GM18907 (cell line): ENCODE results near the gene PSKH1.

Source experiments
- ATAC-seq: cut with Tn5 transposase; IDR thresholded peaks from one replicate; pipeline ENCODE4 v1.9.1; 2021; ENCODE audit warnings: mild to moderate bottlenecking, moderate library complexity; ENCODE audit not compliant: unreplicated experiment

PSKH1 gene

DNA sequence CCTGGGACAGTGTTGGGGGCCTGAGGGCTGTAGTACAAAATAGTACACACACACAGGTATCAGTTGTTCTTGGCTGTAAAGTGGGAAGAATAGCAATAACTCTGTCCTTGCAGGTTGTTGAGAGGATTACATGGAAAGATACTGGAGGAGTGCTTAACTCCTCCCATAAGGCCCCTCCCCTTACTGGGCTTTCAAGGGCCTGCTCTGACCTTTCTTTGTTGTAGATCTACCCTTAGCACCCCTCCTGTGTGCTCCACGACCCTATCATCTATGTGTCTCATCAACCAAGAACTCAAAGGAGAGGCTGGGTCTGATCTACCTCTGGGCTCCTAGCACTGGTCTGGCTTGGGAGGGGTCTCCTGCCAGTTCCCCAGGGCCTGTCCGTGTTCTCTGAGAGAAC, 28.5 kb upstream of the PSKH1 start:
- ATAC-seq = no peak

- ATAC-seq = no peak
These were observed 27.7 kb upstream of the PSKH1 start for GRCh38 chr16:67865318-67865717.

- ATAC-seq = no peak
These were observed 24.8 kb upstream of the PSKH1 start for GRCh38 chr16:67868290-67868689.

- ATAC-seq = no peak
These were observed 23.4 kb upstream of the PSKH1 start for GRCh38 chr16:67869653-67870052.

DNA sequence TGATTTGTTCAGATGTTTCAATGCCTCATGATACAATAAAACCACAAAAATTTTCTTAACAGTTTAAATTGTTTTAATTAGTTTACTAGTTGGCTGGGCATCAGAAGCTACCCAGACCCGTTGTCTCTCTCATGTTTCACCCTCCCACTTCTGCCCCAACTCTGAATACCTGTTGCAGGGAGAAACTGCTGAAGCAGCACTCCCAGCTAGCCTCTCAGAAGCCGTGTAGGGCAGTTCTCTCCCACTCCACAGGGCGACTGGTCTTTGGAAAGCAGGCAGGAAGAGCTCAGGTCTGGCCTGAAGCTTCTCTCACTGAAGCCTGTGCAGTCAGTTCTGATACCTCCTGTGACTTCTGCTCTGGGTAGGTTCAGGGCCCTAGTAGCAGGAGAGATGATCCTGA, 21.8 kb upstream of the PSKH1 start:
- ATAC-seq = no peak

- no peak for ATAC-seq
These were observed 20.9 kb upstream of the PSKH1 start for GRCh38 chr16:67872131-67872630.

DNA sequence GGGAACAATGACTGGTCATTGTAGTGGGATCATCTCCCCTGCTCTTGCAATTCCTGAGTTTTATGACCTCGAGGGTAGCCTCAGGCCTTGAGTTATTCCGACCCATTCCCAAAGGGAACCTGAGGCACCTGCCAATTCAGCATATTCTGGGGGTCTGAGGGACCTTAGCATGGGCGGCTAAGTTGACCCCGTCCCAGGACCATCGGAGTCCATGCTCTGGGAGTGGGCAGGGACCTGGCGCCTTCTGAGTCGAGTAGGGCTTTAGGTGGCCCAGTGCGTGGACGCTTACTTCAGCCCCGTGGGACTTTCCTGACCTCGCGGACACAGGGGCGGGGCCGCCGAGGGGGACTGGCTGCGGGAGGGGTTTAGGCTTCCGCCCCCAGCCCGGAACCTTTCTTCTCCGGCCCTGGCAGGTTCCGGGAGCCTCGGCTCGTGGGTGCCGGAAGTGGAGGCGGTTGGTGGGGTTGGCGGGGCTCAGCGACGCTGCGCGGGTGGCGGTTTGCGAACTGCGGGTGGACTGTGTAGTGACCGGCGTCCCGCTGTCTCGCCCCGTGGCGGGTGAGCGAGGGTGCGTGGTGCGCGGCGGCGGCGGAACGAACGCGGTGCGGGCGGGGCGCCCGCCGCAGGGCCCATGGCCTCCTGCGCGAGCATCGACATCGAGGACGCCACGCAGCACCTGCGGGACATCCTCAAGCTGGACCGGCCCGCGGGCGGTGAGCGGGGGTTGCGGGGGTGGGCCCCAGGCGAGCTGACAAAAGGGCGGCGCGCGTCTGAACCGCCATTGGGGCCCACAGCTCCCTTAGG, 20.2 kb upstream of the PSKH1 start, which contains the start of gene EDC4:
EDC4 (plus strand) TSS at position 422 of the 804 bp plus-strand sequence; CDS start at position 632, 210 bp downstream.
- peak; percentile 75 for ATAC-seq

DNA sequence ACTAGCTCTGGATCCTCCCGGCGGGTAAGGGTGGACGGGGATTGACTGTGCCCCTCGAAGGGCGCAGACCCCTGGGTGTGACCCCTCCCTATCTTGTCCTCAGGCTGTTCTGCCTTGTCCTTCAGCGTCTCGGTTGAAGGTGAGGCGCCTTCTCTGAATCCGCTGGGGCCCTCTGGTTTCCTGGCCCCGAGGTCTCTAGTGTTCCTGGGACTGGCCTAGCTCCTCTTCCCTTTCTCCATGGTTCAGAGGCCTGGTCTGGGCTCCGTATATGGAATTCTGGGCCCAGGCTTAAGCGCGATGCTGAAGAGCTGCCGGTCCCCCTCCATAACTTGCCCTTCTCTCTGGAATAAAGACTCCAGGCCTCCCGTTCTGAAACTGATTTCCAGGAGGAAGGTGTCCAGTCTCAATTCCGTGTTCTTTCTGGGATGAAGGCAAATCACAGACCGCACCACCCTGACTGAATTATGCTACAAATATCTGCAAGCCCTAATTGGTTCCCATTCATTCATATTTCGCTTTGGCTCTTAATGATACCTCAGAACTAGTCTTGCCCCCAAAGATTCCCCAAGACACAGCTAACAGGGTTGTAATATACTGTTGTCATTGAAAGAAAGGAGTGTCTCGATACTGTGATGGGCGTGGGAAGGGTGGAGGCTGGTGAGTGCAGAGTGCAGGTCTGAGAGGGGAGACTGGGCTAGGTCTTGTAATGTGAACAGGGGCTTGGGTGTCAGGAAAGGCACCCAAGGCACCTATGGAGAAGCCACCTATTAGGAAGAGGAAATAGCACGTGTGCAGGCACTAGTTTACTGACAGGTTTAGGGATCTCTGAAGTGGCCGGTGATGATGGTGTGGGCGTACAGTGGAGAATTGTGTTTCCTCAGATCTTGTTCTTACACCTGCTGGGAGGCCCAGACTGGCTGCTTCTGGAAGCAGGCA, 19.4 kb upstream of the PSKH1 start:
- ATAC-seq = peak; percentile 22

DNA sequence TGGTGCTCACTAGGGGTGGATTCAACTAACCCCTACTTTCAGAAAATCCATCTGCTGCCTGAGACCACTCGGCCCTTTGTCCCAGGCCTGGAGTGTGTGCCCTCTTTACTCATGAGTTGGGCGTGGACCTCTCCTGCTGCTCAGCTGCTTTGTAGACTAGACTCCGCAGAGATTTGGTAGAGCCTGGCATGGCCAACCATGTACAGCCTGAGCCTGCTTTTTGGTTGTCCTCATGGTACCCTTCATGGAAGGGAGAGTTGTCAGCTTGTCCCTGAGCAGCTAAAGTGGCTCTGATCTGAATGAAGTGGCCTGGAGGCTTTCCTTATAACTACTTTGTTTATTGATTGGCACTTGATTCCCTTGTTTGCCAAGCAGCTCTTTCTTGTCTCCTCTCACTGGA, 18.7 kb upstream of the PSKH1 start:
- ATAC-seq = no peak

- no peak for ATAC-seq
These were observed 16.0 kb upstream of the PSKH1 start for GRCh38 chr16:67877064-67877463.

GRCh38 chr16:67878232-67878631, 14.8 kb upstream of the PSKH1 start:
- ATAC-seq = no peak

GRCh38 chr16:67878846-67879245, 14.2 kb upstream of the PSKH1 start:
- no peak for ATAC-seq

DNA sequence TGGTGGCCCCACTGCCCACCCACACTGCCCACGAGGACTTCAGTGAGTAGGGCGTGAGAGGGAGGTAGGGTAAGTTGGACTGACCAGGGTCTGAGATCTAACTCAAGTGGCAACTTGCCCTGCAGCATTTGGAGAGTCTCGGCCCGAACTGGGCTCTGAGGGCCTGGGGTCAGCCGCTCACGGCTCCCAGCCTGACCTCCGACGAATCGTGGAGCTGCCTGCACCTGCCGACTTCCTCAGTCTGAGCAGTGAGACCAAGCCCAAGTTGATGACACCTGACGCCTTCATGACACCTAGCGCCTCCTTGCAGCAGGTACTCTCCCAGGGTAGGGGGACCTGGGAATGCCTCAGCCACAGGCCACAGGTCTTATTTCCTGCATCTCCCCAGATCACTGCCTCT, 13.6 kb upstream of the PSKH1 start:
- ATAC-seq = no peak

GRCh38 chr16:67879936-67880335, 13.1 kb upstream of the PSKH1 start:
- ATAC-seq = no peak

- no peak for ATAC-seq
These were observed 12.5 kb upstream of the PSKH1 start for GRCh38 chr16:67880584-67880983.

GRCh38 chr16:67881621-67882161, 11.4 kb upstream of the PSKH1 start:
- no peak for ATAC-seq

GRCh38 chr16:67882374-67883145, 10.5 kb upstream of the PSKH1 start:
- no peak for ATAC-seq

DNA sequence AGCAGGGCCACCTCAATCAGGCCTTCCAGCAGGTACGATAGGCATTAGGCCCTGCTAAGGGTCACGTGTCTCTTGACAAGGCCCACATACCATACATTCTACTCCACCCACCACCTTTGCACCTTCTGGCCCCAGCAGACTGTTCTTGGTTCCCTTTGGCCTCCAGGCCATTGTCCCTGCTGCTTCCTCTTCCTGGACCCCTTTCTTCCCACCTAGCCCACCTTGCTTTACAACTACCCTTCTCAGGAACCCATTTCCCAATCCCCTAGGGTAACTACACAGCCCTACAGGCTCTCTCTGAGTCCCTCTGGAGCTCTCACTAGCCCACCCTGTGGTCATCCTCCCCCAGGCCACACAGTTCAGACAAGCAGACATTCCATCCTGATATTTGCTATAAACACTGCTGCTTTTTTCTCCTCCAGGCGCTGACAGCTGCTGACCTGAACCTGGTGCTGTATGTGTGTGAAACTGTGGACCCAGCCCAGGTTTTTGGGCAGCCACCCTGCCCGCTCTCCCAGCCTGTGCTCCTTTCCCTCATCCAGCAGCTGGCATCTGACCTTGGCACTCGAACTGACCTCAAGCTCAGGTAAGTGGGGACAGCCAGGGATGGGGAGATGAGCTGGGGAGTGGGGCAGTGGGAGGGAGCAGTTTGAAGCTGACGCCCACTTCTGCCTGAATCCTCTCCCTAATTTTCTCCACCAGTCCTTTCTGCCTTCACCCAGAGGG, 9.7 kb upstream of the PSKH1 start:
- no peak for ATAC-seq

DNA sequence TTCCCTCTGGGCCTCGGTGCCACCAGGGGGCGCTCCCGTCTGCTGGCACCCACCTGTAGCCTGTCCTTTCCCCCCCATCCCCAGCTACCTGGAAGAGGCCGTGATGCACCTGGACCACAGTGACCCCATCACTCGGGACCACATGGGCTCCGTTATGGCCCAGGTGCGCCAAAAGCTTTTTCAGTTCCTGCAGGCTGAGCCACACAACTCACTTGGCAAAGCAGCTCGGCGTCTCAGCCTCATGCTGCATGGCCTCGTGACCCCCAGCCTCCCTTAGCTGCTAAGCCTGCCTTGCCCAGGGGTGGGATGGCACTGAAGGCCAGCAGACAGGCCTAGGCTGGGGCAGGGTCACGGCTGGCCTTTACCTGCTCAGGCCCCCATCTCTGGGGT, 9.2 kb upstream of the PSKH1 start:
- ATAC-seq = no peak

GRCh38 chr16:67884684-67885083, 8.4 kb upstream of the PSKH1 start, which contains the start of gene NRN1L:
Gene NRN1L (plus strand): TSS chr16:67884885. CDS start chr16:67884904, 19 bp downstream.
- no peak for ATAC-seq
